Measurements from ENCODE around the gene DACH1. TPM values are rescaled to one million over a fixed set of nuclear protein-coding genes. Genes with fewer than 3 reads are reported as not detected.

Gene DACH1
- total and polyA plus RNA-seq, 2 experiments from 2014 or later: 1.3 to 6.5 TPM

- no peaks in the 10 kb centered on the region for H3K9me3 ChIP-seq (ENCODE audit: low read depth)
- no peak for DNase-seq (ENCODE audit: low spot score)
- WGBS (ENCODE audit: low lambda C conversion rate, missing lambda C conversion rate): 90% methylated on average over 7 of the region's 7 CpGs
These were observed 257.7 kb downstream of the DACH1 start for GRCh38 chr13:71609271-71609670.

DNA sequence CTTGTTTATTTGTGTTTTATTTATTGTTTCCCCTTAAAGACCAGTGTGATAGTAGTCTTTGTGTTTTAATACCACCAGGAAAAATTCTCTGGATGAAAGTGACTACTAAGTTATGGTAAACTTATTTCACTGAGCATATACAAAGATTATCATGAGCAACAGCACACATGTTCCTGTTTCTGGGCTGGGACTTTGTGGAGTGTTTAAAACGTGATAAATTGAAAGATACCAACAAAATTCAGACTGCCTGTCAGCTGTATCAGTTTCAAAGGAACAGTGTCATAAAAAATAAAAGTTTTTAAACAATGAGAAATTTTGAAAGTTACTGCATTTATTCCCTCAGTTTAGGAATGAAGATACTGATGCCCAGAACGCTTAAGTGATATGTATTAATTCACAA is 259.4 kb downstream of the DACH1 start:
- Histone ChIP-seq H3K36me3 (replicated peaks; ENCODE audit: insufficient read depth, low read depth) (no peaks in the 10 kb centered on the region), H3K4me3 (no peak overlapping the region), H3K4me2 (no peak overlapping the region), H3K9me3 (ENCODE audit: low read depth) (no peaks in the 10 kb centered on the region), H3K9me2 (replicated peaks; ENCODE audit: insufficient read depth) (no peaks in the 10 kb centered on the region), H3K27me3 (no peaks in the 10 kb centered on the region), H2AFZ (no peak overlapping the region), H3K79me2 (no peaks in the 10 kb centered on the region), H3K27ac (no peak overlapping the region), H4K20me1 (ENCODE audit: insufficient read depth, poor library complexity, severe bottlenecking) (no peaks in the 10 kb centered on the region), H3K4me1 (ENCODE audit: insufficient read depth) (no peaks in the 10 kb centered on the region)
- TF ChIP-seq EZH2phosphoT487 (IDR thresholded peaks at IDR 0.05; ENCODE audit: low read depth, severe bottlenecking, unreplicated experiment): no peak
- TF ChIP-seq CTCF (IDR thresholded peaks at IDR 0.05; ENCODE audit: poor library complexity): no peak
- TF ChIP-seq EZH2 (IDR thresholded peaks at IDR 0.05; ENCODE audit: borderline replicate concordance): no peak
- DNase-seq (ENCODE audit: low spot score): no peak
- 56% methylated on average over 2 of the region's 2 CpGs for WGBS (ENCODE audit: low lambda C conversion rate, missing lambda C conversion rate)

More at GRCh38 chr13:71609271-71609670, 257.7 kb downstream of the DACH1 start:
- Histone ChIP-seq H3K79me2 (no peaks in the 10 kb centered on the region), H3K4me3 (no peak overlapping the region), H3K36me3 (replicated peaks; ENCODE audit: insufficient read depth, low read depth) (no peaks in the 10 kb centered on the region), H3K9me2 (replicated peaks; ENCODE audit: insufficient read depth) (no peaks in the 10 kb centered on the region), H3K27me3 (no peaks in the 10 kb centered on the region), H4K20me1 (ENCODE audit: insufficient read depth, poor library complexity, severe bottlenecking) (no peaks in the 10 kb centered on the region), H3K27ac (no peak overlapping the region), H3K4me1 (ENCODE audit: insufficient read depth) (no peaks in the 10 kb centered on the region), H3K4me2 (no peak overlapping the region), H2AFZ (no peak overlapping the region)
- TF ChIP-seq EZH2 (IDR thresholded peaks at IDR 0.05; ENCODE audit: borderline replicate concordance) (no peak), CTCF (IDR thresholded peaks at IDR 0.05; ENCODE audit: poor library complexity) (no peak), EZH2phosphoT487 (IDR thresholded peaks at IDR 0.05; ENCODE audit: low read depth, severe bottlenecking, unreplicated experiment) (no peak)

DNA sequence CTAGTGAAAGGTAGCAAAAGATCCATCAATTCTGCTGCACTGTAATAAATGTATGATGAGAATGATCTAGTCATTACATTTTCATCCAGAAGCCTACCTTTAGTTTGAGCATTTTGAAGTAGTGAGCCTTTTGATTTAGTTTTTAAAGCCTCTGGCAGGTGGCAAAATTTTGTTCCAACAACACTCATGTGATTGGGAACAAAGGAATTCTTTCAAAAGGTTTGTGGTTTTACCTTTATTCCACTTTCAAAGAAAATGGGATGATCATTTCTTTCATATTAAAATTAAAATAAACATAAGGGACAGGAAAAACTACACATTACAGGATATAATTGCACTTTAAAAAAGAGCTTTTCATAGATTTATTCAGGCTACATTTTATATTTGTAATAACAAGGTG is 260.2 kb downstream of the DACH1 start:
- Histone ChIP-seq H3K4me3 (no peak overlapping the region), H4K20me1 (ENCODE audit: insufficient read depth, poor library complexity, severe bottlenecking) (no peaks in the 10 kb centered on the region), H3K79me2 (no peaks in the 10 kb centered on the region), H3K27ac (no peak overlapping the region), H3K36me3 (replicated peaks; ENCODE audit: insufficient read depth, low read depth) (no peaks in the 10 kb centered on the region), H3K9me3 (ENCODE audit: low read depth) (no peaks in the 10 kb centered on the region), H3K9me2 (replicated peaks; ENCODE audit: insufficient read depth) (no peaks in the 10 kb centered on the region), H3K4me2 (no peak overlapping the region), H3K4me1 (ENCODE audit: insufficient read depth) (no peaks in the 10 kb centered on the region), H2AFZ (no peak overlapping the region), H3K27me3 (no peaks in the 10 kb centered on the region)
- TF ChIP-seq EZH2 (IDR thresholded peaks at IDR 0.05; ENCODE audit: borderline replicate concordance): no peak
- TF ChIP-seq CTCF (IDR thresholded peaks at IDR 0.05; ENCODE audit: poor library complexity): no peak
- TF ChIP-seq EZH2phosphoT487 (IDR thresholded peaks at IDR 0.05; ENCODE audit: low read depth, severe bottlenecking, unreplicated experiment): no peak
- DNase-seq (ENCODE audit: low spot score): no peak

DNA sequence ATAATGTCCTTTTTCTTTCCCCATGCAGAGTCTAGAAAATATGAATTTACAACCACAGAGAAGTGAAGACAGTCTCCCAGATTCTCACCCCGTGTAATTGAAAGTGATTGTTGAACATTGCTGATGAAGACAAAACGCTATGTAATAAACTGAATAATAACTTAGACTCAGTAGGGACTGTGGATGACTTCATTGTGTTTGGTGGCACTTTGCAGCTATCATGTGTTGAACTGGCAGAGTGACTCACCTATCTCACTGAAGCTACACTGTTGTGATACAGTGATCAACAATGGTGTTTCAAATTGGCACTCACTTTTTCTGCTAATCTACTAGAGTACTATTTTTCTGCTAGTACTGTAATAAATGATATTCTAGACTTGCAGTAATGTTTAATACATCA is 261.3 kb downstream of the DACH1 start:
- Histone ChIP-seq H3K9me2 (replicated peaks; ENCODE audit: insufficient read depth) (no peaks in the 10 kb centered on the region), H3K36me3 (replicated peaks; ENCODE audit: insufficient read depth, low read depth) (no peaks in the 10 kb centered on the region), H2AFZ (no peak overlapping the region), H3K27me3 (no peaks in the 10 kb centered on the region), H3K27ac (no peak overlapping the region), H3K4me2 (no peak overlapping the region), H4K20me1 (ENCODE audit: insufficient read depth, poor library complexity, severe bottlenecking) (no peaks in the 10 kb centered on the region), H3K79me2 (no peaks in the 10 kb centered on the region), H3K4me3 (no peak overlapping the region), H3K4me1 (ENCODE audit: insufficient read depth) (no peaks in the 10 kb centered on the region), H3K9me3 (ENCODE audit: low read depth) (no peaks in the 10 kb centered on the region)
- no peak for TF ChIP-seq EZH2 (IDR thresholded peaks at IDR 0.05; ENCODE audit: borderline replicate concordance)
- TF ChIP-seq EZH2phosphoT487 (IDR thresholded peaks at IDR 0.05; ENCODE audit: low read depth, severe bottlenecking, unreplicated experiment): no peak
- no peak for TF ChIP-seq CTCF (IDR thresholded peaks at IDR 0.05; ENCODE audit: poor library complexity)
- 93% methylated on average over 2 of the region's 2 CpGs for WGBS (ENCODE audit: low lambda C conversion rate, missing lambda C conversion rate)
- DNase-seq (ENCODE audit: low spot score): no peak

Measured in hepatocyte (in vitro differentiated cells).